ENCODE results near the gene MAMLD1. TPM values are rescaled to one million over a fixed set of nuclear protein-coding genes. Genes with fewer than 3 reads are reported as not detected.
A peak's percentile ranks its signal among the peaks of the same experiment; 100 is the strongest.

Gene MAMLD1
- total and polyA plus RNA-seq, 7 donors = under 0.01 to 6.4 (median 1.2) TPM

GRCh38 chrX:150507251-150507856, 144.2 kb downstream of the MAMLD1 start:
- Histone ChIP-seq H3K36me3 (no peaks in the 10 kb centered on the region), H3K27ac (peak overlapping the region in 3 of 4 donors; percentile 71 to 79 (median 73)), H3K4me3 (no peak overlapping the region), H3K9me3 (no peaks in the 10 kb centered on the region), H3K27me3 (no peaks in the 10 kb centered on the region), H3K4me1 (peaks cover 0 to 9% (median 8%) of the 10 kb centered on the region in 4 donors)
- DNase-seq = no peak
- 42 to 49% methylated on average over 19 of the region's 19 CpGs for WGBS, 2 donors
- intact Hi-C loops (cut with DNase I) = loop anchor here (5.0 kb wide), 3 partner anchors 40 to 145 kb away; partner anchors contain the start of genes MAMLD1 and MTM1
- no peak for TF ChIP-seq EP300 (IDR thresholded peaks at IDR 0.05)
- no peak for TF ChIP-seq POLR2A (IDR thresholded peaks at IDR 0.05)
- no peak for TF ChIP-seq POLR2AphosphoS5 (IDR thresholded peaks at IDR 0.05)
- TF ChIP-seq CTCF (IDR thresholded peaks at IDR 0.05) = no peak

GRCh38 chrX:150508018-150508417, 144.9 kb downstream of the MAMLD1 start:
- DNase-seq = no peak
- peak overlapping the region in 1 of 4 donors; percentile 14 for H3K4me3 ChIP-seq
- TF ChIP-seq EP300 (IDR thresholded peaks at IDR 0.05) = no peak
- no peak for TF ChIP-seq POLR2A (IDR thresholded peaks at IDR 0.05)
- TF ChIP-seq CTCF (IDR thresholded peaks at IDR 0.05) = no peak
- TF ChIP-seq POLR2AphosphoS5 (IDR thresholded peaks at IDR 0.05) = no peak

GRCh38 chrX:150508451-150509367, 145.6 kb downstream of the MAMLD1 start:
- peak overlapping the region; percentile 67 to 79 (median 72) for H3K27ac ChIP-seq
- no peaks in the 10 kb centered on the region for H3K9me3 ChIP-seq
- no peaks in the 10 kb centered on the region for H3K27me3 ChIP-seq
- peak in 2 of 4 donors; percentile 33 to 43 for TF ChIP-seq POLR2AphosphoS5 (IDR thresholded peaks at IDR 0.05)
- no peak for TF ChIP-seq POLR2A (IDR thresholded peaks at IDR 0.05)
- DNase-seq = peak; percentile 87
- whole genome bisulfite sequencing, 2 donors = 67 to 69% methylated on average over 16 of the region's 16 CpGs
- peaks cover 0 to 9% (median 8%) of the 10 kb centered on the region in 4 donors for H3K4me1 ChIP-seq
- H3K36me3 ChIP-seq = no peaks in the 10 kb centered on the region
- intact Hi-C loops (cut with DNase I) = loop anchor here (5.0 kb wide), 3 partner anchors 39 to 146 kb away; partner anchors contain the start of genes MAMLD1 and MTM1
- peak overlapping the region in 2 of 4 donors; percentile 14 to 19 for H3K4me3 ChIP-seq

More at GRCh38 chrX:150508018-150508417, 144.9 kb downstream of the MAMLD1 start:
- Histone ChIP-seq H3K27me3 (no peaks in the 10 kb centered on the region), H3K4me1 (peaks cover 0 to 9% (median 8%) of the 10 kb centered on the region in 4 donors), H3K9me3 (no peaks in the 10 kb centered on the region), H3K36me3 (no peaks in the 10 kb centered on the region), H3K27ac (peak overlapping the region; percentile 67 to 79 (median 72))
- intact Hi-C loops (cut with DNase I) = loop anchor here (5.0 kb wide), 3 partner anchors 39 to 146 kb away; partner anchors contain the start of genes MAMLD1 and MTM1
- 77 to 81% methylated on average over 5 of the region's 5 CpGs for WGBS, 2 donors

- peak overlapping the region in 1 of 4 donors; percentile 79 for H3K27ac ChIP-seq
- WGBS, 2 donors = 29 to 79% methylated on average over 5 of the region's 5 CpGs
- no peaks in the 10 kb centered on the region for H3K9me3 ChIP-seq
- H3K4me3 ChIP-seq = no peak overlapping the region
- intact Hi-C loops (cut with DNase I) = loop anchor here (5.0 kb wide), 3 partner anchors 38 to 147 kb away; partner anchors contain the start of genes MAMLD1 and MTM1
- peaks cover 0 to 9% (median 8%) of the 10 kb centered on the region in 4 donors for H3K4me1 ChIP-seq
- no peaks in the 10 kb centered on the region for H3K36me3 ChIP-seq
- no peak for DNase-seq
- no peaks in the 10 kb centered on the region for H3K27me3 ChIP-seq
- no peak for TF ChIP-seq EP300 (IDR thresholded peaks at IDR 0.05)
- TF ChIP-seq POLR2AphosphoS5 (IDR thresholded peaks at IDR 0.05) = no peak
- no peak for TF ChIP-seq POLR2A (IDR thresholded peaks at IDR 0.05)
- no peak for TF ChIP-seq CTCF (IDR thresholded peaks at IDR 0.05)
Observed at GRCh38 chrX:150509703-150510102, 146.6 kb downstream of the MAMLD1 start.
